Measurements from ENCODE around the gene MBD3L2B.
"Not testable (repeated sequence)": the region's sequence is repeated elsewhere in the genome, so short reads cannot be mapped to it uniquely, and the experiment has no call there.

MBD3L2B gene

GRCh38 chr19:7059977-7060376, 38.7 kb upstream of the MBD3L2B start:
- not testable (repeated sequence) for H3K27me3 ChIP-seq (ENCODE audit: insufficient read depth, poor library complexity, severe bottlenecking); DNase-seq (ENCODE audit: low read depth in 1 of 2, low spot score in 1 of 2); H3K4me3 ChIP-seq (replicated peaks; ENCODE audit: insufficient read depth, low read length); H3K27ac ChIP-seq (replicated peaks)

GRCh38 chr19:7058576-7058975, 37.3 kb upstream of the MBD3L2B start, which contains the start of gene MBD3L3:
Gene MBD3L3 (minus strand): TSS chr19:7058676. CDS start chr19:7058605, 71 bp downstream.
- H3K4me3 ChIP-seq (replicated peaks; ENCODE audit: insufficient read depth, low read length); DNase-seq (ENCODE audit: low read depth in 1 of 2, low spot score in 1 of 2); H3K27ac ChIP-seq (replicated peaks); H3K27me3 ChIP-seq (ENCODE audit: insufficient read depth, poor library complexity, severe bottlenecking): not testable (repeated sequence)

- not testable (repeated sequence) for H3K4me3 ChIP-seq (replicated peaks; ENCODE audit: insufficient read depth, low read length); H3K27ac ChIP-seq (replicated peaks); DNase-seq (ENCODE audit: low read depth in 1 of 2, low spot score in 1 of 2); H3K27me3 ChIP-seq (ENCODE audit: insufficient read depth, poor library complexity, severe bottlenecking)
These were observed 35.1 kb upstream of the MBD3L2B start for GRCh38 chr19:7056371-7056770.

GRCh38 chr19:7055679-7056078, 34.4 kb upstream of the MBD3L2B start:
- not testable (repeated sequence) for H3K27me3 ChIP-seq (ENCODE audit: insufficient read depth, poor library complexity, severe bottlenecking); H3K4me3 ChIP-seq (replicated peaks; ENCODE audit: insufficient read depth, low read length); DNase-seq (ENCODE audit: low read depth in 1 of 2, low spot score in 1 of 2); H3K27ac ChIP-seq (replicated peaks)

- not testable (repeated sequence) for H3K27me3 ChIP-seq (ENCODE audit: insufficient read depth, poor library complexity, severe bottlenecking); DNase-seq (ENCODE audit: low read depth in 1 of 2, low spot score in 1 of 2); H3K27ac ChIP-seq (replicated peaks); H3K4me3 ChIP-seq (replicated peaks; ENCODE audit: insufficient read depth, low read length)
These were observed 33.6 kb upstream of the MBD3L2B start for GRCh38 chr19:7054635-7055368.

- not testable (repeated sequence) for H3K27me3 ChIP-seq (ENCODE audit: insufficient read depth, poor library complexity, severe bottlenecking); H3K27ac ChIP-seq (replicated peaks); DNase-seq (ENCODE audit: low read depth in 1 of 2, low spot score in 1 of 2); H3K4me3 ChIP-seq (replicated peaks; ENCODE audit: insufficient read depth, low read length)
These were observed 31.7 kb upstream of the MBD3L2B start for GRCh38 chr19:7052896-7053295.

- H3K4me3 ChIP-seq (replicated peaks; ENCODE audit: insufficient read depth, low read length); H3K27ac ChIP-seq (replicated peaks); H3K27me3 ChIP-seq (ENCODE audit: insufficient read depth, poor library complexity, severe bottlenecking); DNase-seq (ENCODE audit: low read depth in 1 of 2, low spot score in 1 of 2): not testable (repeated sequence)
These were observed 30.2 kb upstream of the MBD3L2B start for GRCh38 chr19:7051421-7051820.

- not testable (repeated sequence) for DNase-seq (ENCODE audit: low read depth in 1 of 2, low spot score in 1 of 2); H3K4me3 ChIP-seq (replicated peaks; ENCODE audit: insufficient read depth, low read length); H3K27ac ChIP-seq (replicated peaks); H3K27me3 ChIP-seq (ENCODE audit: insufficient read depth, poor library complexity, severe bottlenecking)
These were observed 27.8 kb upstream of the MBD3L2B start, which contains the start of gene MBD3L2 for GRCh38 chr19:7049021-7049420. Gene MBD3L2 (plus strand): TSS chr19:7049321. CDS start chr19:7049374, 53 bp downstream.

GRCh38 chr19:7041563-7041962, 20.3 kb upstream of the MBD3L2B start:
- not testable (repeated sequence) for DNase-seq (ENCODE audit: low read depth in 1 of 2, low spot score in 1 of 2); H3K4me3 ChIP-seq (replicated peaks; ENCODE audit: insufficient read depth, low read length); H3K27ac ChIP-seq (replicated peaks); H3K27me3 ChIP-seq (ENCODE audit: insufficient read depth, poor library complexity, severe bottlenecking)

- not testable (repeated sequence) for H3K27me3 ChIP-seq (ENCODE audit: insufficient read depth, poor library complexity, severe bottlenecking); DNase-seq (ENCODE audit: low read depth in 1 of 2, low spot score in 1 of 2); H3K27ac ChIP-seq (replicated peaks); H3K4me3 ChIP-seq (replicated peaks; ENCODE audit: insufficient read depth, low read length)
These were observed 18.8 kb upstream of the MBD3L2B start, which contains the start of gene MBD3L4 for GRCh38 chr19:7040079-7040478. Gene MBD3L4 (minus strand): TSS chr19:7040179. CDS start chr19:7040144, 35 bp downstream.

- H3K27ac ChIP-seq (replicated peaks); H3K4me3 ChIP-seq (replicated peaks; ENCODE audit: insufficient read depth, low read length); H3K27me3 ChIP-seq (ENCODE audit: insufficient read depth, poor library complexity, severe bottlenecking); DNase-seq (ENCODE audit: low read depth in 1 of 2, low spot score in 1 of 2): not testable (repeated sequence)
These were observed 9.0 kb upstream of the MBD3L2B start, which contains the start of gene MBD3L5 for GRCh38 chr19:7030278-7030677. Gene MBD3L5 (plus strand): TSS chr19:7030578. CDS start chr19:7030612, 34 bp downstream.

GRCh38 chr19:7028790-7029189, 7.6 kb upstream of the MBD3L2B start:
- DNase-seq (ENCODE audit: low read depth in 1 of 2, low spot score in 1 of 2); H3K4me3 ChIP-seq (replicated peaks; ENCODE audit: insufficient read depth, low read length); H3K27ac ChIP-seq (replicated peaks); H3K27me3 ChIP-seq (ENCODE audit: insufficient read depth, poor library complexity, severe bottlenecking): not testable (repeated sequence)

All from HL-60 (cell line).